Eye (tissue), 1 donor: Measurements from ENCODE around the gene CUX1.

Experiments
- DNase-seq: peaks from one replicate; pipeline ENCODE4 v3.0.0-alpha.2; 2015

CUX1 gene

GRCh38 chr7:102258073-102258748 lies 440.8 kb downstream of the CUX1 start:
- no peak for DNase-seq

- DNase-seq = no peak
Measured at GRCh38 chr7:102258749-102259107, 441.3 kb downstream of the CUX1 start.

- DNase-seq = peak; percentile 84
Measured at GRCh38 chr7:102260856-102261255, 443.4 kb downstream of the CUX1 start.

- no peak for DNase-seq
Measured at GRCh38 chr7:102261451-102261850, 444.0 kb downstream of the CUX1 start.

- peak; percentile 85 for DNase-seq
Measured at GRCh38 chr7:102262546-102262945, 445.1 kb downstream of the CUX1 start.

- no peak for DNase-seq
Measured at GRCh38 chr7:102264367-102264891, 447.0 kb downstream of the CUX1 start.

- DNase-seq = peak; percentile 79
Measured at GRCh38 chr7:102266541-102266940, 449.1 kb downstream of the CUX1 start.

- no peak for DNase-seq
Measured at GRCh38 chr7:102268635-102269034, 451.2 kb downstream of the CUX1 start.

GRCh38 chr7:102270178-102270887 lies 452.9 kb downstream of the CUX1 start:
- no peak for DNase-seq

- no peak for DNase-seq
Measured at GRCh38 chr7:102271158-102271798, 453.9 kb downstream of the CUX1 start.

GRCh38 chr7:102272075-102272916 lies 454.9 kb downstream of the CUX1 start:
- peak; percentile 87 for DNase-seq

- DNase-seq = no peak
Measured at GRCh38 chr7:102272917-102273748, 455.7 kb downstream of the CUX1 start.

GRCh38 chr7:102273749-102274712 lies 456.6 kb downstream of the CUX1 start:
- no peak for DNase-seq

GRCh38 chr7:102275123-102275703 lies 457.8 kb downstream of the CUX1 start:
- no peak for DNase-seq

- DNase-seq = no peak
Measured at GRCh38 chr7:102277901-102278300, 460.5 kb downstream of the CUX1 start.

GRCh38 chr7:102279537-102280400 lies 462.3 kb downstream of the CUX1 start:
- DNase-seq = peak; percentile 93

GRCh38 chr7:102280521-102280920 lies 463.1 kb downstream of the CUX1 start:
- no peak for DNase-seq

- no peak for DNase-seq
Measured at GRCh38 chr7:102281785-102282184, 464.4 kb downstream of the CUX1 start.
